NCI-H1417 treated with DMSO at 0.1 percent for 48 hours (cell line): ENCODE data around the gene RTP5.

Experiments
- DNase-seq: peaks from one replicate; lab custom pipeline; 2025; lab: John Stamatoyannopoulos, UW

RTP5 gene

GRCh38 chr2:241857572-241858121 lies 11.9 kb upstream of the RTP5 start:
- DNase-seq = no peak

GRCh38 chr2:241858206-241859016 lies 11.1 kb upstream of the RTP5 start, which contains the start of gene PDCD1:
Gene PDCD1 (minus strand): TSS chr2:241858894. CDS start chr2:241858838, 56 bp downstream.
- DNase-seq = no peak

DNA sequence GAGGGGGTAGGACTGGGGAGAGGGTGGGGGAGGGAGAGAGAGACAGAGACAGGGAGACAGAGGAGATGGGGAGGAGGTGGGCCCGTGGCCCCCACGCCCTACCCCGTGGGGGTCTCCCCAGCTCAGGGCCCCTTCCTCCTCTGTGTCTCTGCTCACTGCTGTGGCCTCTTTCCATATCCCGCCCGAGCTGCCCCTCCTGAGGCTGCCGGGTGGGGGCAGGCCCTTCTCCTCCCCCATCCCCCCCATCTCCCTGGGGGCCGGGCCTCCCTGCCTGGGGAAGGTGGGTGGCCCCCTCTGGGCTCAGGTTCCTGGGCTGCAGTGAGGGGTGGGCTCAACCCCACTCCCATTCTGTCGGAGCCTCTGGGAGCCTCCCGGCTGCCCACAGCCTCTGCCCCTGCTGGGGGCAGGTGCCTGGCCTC lies 10.5 kb upstream of the RTP5 start:
- DNase-seq = no peak

- DNase-seq = no peak
Measured at GRCh38 chr2:241859436-241860183, 9.9 kb upstream of the RTP5 start.

DNA sequence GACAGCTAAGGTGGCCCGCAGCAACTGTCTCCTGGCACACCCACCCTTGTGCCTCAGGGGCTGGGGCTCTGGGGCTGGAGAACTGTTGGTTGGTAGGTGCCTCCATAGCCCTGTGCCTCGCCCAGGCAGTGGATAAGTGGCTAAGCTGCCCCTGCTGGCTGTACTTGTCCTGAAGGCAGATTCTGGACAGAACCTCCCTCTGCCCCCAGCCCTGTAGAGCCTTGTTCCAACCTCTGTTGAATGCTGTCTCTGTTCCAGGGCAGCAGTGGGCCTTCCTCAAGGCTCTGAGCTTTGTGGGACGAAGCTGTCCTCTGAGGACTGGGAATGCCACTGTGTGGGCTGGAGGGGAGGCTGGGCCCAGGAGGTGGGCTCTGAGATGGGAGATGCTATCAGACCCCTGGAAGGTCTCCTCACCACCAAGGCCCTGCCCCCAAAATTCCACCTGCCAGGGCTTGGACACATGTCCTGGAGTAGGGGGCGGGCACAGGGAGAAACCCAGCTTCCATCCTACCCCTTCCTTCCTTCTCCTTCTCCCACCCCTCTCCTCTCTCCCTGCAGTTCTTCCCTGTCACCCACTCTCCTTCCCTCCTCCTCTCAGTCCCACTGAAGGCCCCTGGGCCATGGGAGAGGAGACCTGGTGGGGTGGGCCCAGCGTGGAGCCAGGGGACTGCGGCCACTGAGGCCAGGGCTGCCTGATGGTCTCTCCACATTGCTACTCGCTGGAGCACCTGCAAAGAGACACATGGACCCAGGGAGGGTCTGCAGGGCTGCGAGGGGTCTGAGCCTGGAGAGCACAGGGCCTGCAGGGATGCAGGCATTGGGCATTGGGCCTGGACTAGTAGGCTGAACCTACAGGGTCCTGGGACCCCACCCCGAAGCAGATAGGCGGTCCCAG lies 9.1 kb upstream of the RTP5 start:
- no peak for DNase-seq

- DNase-seq = no peak
Measured at GRCh38 chr2:241861264-241861663, 8.3 kb upstream of the RTP5 start.

GRCh38 chr2:241862093-241862492 lies 7.4 kb upstream of the RTP5 start:
- DNase-seq = no peak

DNA sequence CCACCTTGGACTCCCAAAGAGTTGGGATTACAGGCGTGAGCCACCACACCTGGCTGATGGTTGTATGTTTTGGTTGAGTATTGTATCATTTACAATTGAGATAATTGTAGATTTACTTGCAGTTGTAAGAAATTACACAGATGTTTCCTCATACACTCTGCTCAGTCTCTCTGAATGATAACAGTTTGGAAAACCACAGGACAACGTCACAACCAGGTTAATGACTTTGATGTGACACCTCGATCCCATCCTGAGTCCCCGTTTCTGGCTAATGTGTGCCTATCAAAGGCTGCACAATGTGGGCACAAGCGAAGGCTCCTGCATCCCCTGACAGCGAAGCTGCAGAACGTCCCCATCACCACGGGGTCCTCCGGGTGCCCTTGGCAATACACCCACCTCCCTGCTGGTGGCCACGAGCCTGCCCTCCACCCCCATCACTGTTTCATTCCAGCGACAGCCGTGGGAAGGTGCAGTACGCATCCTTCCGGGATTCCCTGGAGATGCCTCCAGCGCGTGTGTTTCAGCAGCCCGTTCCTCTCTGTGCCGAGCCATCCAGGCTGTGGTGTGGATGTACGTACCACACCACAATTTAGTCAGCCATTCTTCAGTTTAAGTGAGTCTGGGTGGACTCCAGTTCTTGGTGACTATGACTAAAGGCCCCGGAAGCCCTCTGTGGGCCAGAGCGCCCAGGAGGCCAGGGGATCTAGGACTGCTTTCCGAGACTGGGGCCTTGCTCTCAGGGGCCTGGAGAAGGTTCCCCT lies 6.6 kb upstream of the RTP5 start:
- DNase-seq = no peak

- DNase-seq = no peak
Measured at GRCh38 chr2:241863536-241863954, 6.0 kb upstream of the RTP5 start.

DNA sequence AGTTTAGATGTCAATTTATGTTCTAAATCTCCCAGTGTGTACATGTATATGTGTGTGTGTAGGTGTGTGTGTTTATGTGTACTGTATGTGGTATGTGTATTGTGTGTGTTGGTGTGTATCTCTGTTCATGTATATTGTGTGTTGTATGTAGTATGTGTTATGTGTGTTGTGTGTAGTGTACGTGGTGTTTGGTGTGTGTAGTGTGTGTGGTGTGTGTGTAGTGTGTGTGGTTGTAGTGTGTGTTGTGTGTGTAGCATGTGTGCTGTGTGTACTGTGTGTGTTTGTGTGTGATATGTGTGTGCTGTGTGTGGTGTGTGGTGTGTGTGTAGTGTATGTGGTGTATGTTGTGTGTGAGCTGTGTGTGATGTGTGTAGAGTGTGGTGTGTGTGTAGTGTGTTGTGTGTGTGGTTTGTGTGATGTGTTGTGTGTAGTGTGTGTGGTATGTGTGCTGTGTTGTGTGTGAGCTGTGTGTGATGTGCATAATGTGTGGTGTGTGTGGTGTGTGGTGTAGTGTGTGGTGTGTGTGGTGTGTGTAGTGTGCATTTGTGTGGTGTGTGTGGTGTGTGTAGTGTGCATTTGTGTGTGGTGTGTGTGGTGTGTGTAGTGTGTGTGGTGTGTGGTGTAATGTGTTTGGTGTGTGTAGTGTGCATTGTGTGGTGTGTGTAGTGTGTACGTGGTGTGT lies 5.2 kb upstream of the RTP5 start:
- no peak for DNase-seq

DNA sequence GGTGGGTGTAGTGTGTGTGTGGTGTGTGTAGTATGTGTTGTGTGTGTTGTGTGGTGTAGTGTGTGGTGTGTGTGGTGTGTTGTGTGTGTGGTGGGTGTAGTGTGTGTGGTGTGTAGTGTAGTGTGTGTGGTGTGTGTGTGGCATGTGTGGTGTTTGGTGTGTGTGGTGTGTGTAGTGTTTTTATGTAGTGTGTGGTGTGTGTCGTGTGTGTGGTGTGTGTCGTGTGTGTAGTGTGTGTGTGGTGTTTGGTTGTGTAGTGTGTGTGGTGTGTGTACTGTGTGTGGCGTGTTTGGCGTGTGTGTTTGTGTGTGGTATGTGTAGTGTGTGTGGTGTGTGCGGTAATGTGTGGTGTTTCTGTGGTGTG lies 4.7 kb upstream of the RTP5 start:
- no peak for DNase-seq

DNA sequence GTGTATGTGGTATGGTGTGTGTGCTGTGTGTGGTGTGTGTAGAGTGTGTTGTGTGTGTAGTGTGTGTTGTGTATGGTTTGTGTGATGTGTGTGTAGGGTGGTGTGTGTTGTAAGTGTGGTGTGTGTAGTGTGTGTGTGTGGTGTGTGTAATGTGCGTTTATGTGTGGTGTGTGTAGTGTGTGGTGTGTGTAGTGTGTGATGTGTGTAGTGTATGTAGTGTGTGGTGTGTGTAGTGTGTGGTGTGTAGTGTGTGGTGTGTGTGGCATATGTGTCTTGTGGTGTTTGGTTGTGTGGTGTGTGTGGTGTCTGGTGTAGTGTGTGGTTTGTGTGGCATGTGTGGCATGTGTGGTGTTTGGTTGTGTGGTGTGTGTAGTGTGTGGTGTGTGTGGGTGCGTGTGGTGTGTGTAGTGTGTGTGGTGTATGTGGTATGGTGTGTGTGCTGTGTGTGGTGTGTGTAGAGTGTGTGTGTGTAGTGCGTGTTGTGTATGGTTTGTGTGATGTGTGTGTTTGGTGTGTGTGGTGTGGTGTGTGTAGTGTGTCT lies 4.0 kb upstream of the RTP5 start:
- DNase-seq = no peak

- DNase-seq = no peak
Measured at GRCh38 chr2:241865957-241866789, 3.4 kb upstream of the RTP5 start.

DNA sequence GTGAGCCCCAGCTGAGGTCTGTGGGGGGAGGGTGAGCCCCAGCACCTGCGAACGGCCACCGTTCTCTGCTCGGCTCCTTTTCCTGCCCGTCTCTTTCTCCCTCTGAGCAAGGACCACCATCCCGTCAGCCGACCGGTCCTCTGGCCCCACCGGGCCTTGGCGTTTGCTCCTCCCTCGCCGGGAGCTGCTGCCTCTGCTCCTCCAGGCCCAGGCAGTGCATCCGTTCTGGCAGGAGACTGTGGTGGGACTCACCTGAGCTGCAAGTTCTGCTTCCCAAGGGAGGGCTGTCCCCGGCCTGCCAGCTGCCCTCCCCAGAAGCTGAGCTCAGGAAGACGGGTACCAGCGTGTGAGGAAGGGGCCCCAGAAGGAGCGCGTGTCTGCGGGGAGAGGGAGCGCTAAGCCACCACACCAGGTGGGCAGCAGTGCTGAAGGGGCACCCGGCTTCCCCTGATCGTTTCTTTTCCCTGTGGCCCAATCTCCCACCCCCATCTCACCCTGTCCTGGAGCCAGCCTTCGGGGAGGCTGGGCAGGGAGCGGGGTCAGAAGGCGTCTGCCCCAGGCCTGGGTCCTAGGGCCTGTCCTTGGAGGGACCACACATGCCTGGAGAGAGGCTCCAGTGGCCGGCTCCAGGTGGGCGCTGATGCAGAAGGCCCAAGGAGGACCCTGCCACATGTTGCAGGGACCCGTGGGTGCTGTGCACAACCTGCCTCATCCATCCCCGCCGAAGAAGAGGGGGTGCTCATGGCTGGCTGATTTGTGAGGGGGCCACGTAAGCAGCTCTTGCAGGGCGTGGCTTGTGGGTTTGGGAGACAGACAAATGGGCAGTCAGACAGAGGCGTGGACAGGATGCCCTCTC lies 2.5 kb upstream of the RTP5 start:
- DNase-seq = no peak

DNA sequence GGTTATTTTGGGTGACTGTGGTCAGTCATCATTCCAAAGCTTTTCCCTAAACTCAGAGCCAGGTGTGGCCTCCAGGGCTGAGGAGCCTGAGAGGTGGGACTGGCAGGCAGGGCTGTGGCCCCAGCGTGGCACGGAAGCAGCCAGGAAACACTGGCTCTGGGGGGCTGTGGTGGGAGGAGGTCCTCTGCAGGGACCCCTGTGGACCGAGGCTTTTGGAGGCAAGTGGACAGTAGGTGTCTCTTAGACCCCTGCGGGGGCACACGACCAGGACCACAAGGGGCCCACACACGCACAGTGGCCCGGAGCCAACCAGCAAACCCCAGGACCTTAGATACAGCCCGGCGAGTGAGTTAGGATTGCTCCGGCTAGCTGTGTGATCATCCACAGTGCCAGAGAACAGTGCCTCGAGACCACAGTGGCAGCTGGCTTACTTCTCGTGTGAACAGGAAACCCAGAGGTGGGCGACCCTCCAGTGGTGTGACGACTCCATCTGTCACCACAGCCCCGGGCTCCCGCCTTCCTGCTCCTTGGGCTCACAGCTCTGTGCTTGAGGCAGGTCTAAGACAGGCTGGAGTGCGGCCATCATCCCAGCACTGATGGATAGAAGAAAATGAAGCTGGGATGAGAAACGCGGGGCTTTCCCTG lies 1.6 kb upstream of the RTP5 start:
- DNase-seq = no peak

GRCh38 chr2:241868661-241869081 lies 858 bp upstream of the RTP5 start:
- no peak for DNase-seq

GRCh38 chr2:241870081-241870541 lies 582 bp downstream of the RTP5 start:
- no peak for DNase-seq
